Measurements from ENCODE around the gene ECPAS.
"Not testable (repeated sequence)": the region's sequence is repeated elsewhere in the genome, so short reads cannot be mapped to it uniquely, and the experiment has no call there.

The ECPAS gene

GRCh38 chr9:111413996-111414395, 70.2 kb downstream of the ECPAS start:
- no peak for DNase-seq

GRCh38 chr9:111412280-111412679, 71.9 kb downstream of the ECPAS start:
- DNase-seq, result no peak

- no peak for DNase-seq
Observed at GRCh38 chr9:111411266-111411665, 72.9 kb downstream of the ECPAS start.

GRCh38 chr9:111407813-111408212, 76.4 kb downstream of the ECPAS start:
- DNase-seq, result no peak

- no peak for DNase-seq
Observed at GRCh38 chr9:111405701-111406100, 78.5 kb downstream of the ECPAS start.

DNA sequence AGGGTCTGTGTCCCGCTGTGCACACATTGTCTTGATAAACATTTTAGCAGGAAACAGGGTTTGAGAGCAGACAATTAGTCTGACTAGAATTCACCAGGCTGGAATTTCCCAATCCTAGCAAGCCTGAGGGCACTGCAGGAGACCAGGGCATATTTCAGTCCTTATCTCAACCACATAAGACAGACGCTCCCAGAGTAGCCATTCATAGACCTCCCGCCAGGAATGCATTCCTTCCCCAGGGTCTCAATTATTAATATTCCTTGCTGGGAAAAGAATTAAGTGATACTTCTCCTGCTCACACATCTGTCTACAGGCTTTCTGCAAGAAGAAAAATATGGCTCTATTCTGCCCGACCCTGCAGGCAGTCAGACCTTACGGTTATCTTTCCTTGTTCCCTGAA, 82.7 kb downstream of the ECPAS start:
- not testable (repeated sequence) for DNase-seq

- DNase-seq, result no peak
Observed at GRCh38 chr9:111400564-111400898, 83.7 kb downstream of the ECPAS start.

DNA sequence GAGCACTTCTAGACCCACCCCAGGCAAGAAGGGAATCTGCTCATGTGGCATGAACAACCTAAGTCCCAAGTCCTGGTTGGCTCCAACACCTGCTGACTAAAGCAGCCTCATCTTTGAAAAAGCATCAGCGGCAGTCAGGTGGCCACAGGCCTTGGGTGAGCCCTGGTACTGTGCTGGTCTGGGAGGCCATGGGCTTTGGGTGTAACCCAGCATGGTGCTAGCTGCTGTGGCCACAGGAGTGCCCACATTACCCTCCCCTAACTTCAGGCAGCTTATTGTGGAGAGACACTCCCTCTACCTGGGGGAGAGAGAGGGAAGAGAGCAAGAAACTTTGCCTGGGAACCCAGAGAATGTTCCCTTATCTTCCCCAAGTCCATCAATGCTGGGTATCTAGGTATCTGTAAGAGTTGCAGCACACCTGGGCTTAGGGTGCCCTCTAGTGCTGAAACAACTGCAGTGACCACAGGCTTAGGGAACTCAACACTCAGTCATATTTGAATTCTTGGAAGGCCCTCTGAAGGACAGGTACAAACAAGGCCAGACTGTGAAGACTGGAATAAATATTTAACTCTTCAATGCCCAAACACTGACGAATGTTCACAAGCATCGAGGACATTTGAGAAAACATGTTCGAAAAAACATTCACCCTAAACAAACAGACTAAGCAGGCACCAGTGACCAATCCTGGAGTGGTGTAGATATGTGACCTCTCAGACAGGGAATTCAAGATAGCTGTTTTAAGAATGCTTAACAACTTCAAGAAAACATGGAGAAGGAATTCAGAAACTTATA, 84.2 kb downstream of the ECPAS start:
- no peak for DNase-seq

DNA sequence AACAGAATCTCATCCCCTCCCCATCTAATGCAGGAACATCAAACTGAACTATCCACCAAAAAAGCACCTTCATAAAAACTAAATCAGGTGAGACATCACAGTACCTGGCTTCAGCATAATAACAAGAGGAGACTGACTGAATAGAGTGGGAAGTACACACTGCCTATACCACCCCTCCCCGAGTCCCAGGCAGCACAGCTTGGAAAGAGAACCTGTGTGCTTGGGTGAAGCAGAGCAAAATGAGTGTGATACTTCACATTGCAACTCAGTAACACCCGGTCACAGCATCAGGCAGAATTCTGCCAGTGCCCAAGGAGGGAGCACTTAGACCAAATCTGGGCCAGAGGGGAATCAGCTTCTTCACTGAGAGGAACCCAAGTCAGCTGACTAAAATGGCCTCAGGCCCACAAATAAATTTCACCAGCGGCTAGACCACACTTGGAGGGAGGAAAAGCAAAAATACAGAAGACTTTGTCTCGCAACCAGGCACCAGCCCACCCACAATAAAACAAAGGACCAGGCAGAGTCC, 84.9 kb downstream of the ECPAS start:
- DNase-seq, result no peak

DNA sequence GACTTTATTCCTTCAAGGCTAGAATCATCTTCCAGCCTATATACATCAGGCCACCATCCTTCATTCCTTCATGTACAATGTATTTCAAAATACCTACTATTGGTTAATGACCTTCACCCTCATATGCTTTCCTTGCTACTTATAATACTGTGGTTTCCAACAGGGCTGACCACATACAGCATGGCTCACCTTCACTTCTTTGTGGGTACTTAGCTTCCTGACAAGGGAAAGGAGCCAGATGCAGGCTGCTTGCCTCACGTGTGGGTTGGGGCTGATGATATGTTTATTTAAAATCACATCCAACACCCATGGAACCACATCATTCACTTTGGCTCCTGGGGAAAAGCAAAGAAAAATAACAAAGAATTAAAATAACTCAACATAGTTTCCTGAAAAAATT, 90.2 kb downstream of the ECPAS start:
- DNase-seq, result no peak

GRCh38 chr9:111389406-111389805, 94.8 kb downstream of the ECPAS start:
- DNase-seq, result no peak

- no peak for DNase-seq
Observed at GRCh38 chr9:111386386-111386785, 97.8 kb downstream of the ECPAS start.

DNA sequence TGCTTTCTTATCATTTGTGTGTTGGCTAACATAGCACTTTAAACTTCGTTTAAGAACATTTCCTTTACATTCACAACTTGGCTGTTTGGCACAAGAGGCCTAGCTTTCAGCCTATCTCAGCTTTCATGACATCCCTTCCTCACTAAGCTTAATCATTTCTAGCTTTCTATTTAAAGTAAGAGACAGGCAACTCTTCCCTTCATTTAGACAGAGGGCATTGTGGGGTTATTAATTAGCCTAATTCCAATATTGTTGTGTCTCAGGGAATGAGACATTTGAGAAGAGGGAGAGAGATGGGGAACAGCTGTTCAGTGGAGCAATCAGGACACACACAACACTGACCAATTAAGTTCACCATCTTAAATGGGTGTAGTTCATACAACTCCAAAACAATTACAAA, 103.2 kb downstream of the ECPAS start:
- no peak for DNase-seq

- DNase-seq, result no peak
Observed at GRCh38 chr9:111375817-111376564, 108.2 kb downstream of the ECPAS start.

DNA sequence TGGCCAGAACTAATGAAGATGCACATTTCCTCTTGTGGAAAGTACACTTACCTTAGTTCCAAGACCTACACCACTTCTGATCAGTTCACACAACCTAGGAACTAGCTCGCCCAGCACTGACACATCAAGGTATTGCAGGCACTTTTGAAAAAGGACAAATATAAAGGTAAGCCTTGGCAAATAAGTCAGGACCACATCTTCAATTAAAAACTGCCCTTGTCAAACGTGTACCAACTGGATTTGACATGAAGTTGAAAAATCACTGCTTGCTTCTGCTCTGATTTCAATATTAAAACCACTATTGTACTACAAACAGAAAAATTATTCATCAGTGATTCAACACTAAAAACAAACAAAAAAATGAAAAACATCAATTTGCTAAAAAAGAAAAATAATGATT, 109.1 kb downstream of the ECPAS start:
- no peak for DNase-seq

DNA sequence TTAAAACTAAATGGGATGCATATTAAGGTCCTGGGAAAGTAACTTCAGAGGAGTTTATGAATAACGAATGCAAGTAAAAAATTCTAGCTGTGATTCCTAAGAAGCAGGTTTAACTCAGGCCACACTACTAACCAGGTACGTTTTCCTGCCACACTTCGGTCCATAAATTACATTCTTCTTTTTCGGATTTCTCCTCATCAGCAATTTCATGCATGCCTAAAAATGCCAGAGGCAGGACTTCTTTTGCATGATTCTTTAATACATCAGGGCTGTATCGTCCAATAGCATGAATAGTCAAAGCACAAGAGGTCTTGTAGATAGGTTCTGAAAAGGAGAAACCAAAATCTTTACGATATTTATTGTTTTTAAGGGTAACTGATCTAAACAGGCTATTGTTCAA, 111.9 kb downstream of the ECPAS start:
- no peak for DNase-seq

DNA sequence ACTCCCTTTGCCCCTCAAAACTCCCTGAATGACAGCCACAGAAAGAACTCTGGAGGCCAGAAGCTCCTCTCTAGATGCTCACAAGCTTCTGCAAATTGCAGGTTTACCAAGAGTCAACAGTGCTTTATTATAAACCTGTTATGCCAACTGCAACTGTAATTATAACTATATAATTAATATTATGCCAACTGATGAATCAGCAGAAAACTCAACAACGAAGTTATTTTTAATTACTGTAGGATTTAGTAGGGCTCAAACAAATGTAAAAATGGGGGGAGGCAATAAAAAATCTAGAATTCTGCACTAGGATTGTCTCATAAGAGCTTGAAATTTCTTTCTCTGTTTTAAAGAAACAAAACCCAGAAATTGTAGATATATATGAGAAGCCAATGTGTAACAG, 117.2 kb downstream of the ECPAS start:
- no peak for DNase-seq

DNA sequence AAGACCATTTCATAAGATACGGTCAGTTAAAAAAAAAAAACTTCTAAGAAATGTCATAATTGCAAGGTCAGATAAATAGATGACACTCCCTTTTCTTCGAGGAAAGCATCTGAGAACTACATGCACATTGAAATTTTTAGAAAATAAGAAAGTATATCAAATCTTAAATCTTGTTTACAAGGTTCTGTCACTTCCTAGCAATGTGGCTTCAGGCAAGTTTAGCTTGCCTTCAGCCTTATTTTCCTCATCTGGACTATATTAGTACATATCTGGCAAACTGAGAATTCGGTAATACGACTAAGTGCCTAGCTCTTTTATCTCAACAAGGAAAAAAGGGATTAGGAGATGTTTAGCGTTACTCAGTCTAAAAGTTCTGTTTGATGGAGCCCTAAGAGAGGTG, 121.7 kb downstream of the ECPAS start:
- DNase-seq, result no peak

- no peak for DNase-seq
Observed at GRCh38 chr9:111360881-111361280, 123.3 kb downstream of the ECPAS start.

DNA sequence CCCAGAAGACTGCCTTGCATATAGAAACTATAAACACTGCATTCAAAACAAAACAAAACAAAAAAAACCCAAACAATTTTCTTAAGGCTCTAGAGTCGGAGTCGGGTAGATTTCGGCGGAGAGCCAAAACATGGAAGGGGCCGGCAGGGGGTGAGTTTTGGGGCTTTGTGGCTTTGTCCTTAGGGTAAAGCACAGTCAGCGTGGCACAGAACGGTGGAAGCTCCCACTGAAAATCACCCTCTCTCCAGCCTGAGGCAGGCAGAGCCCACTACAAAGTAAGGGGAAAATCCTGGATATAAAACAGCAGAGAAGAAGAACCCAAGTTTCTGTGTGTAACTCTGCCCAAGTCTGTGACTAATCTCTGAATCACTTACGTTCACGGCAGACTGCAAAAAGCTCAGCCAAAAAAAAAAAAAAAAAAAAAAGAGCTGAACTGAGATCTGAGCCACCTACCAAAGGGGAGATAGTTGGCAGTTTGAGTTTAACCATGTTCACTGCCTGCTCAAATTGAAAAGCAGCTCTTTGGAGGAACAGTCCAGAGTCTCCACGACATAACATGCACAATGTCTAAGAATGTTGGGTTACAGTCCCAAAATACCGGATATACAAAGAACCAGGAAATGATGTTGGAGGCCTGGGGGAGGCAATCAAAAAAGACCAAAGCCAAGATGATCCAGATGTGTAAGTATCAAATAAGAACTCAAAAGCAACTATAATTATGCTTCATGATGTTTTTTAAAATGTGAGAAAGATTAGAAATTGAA, 127.5 kb downstream of the ECPAS start:
- DNase-seq, result no peak

- no peak for DNase-seq
Observed at GRCh38 chr9:111352545-111352944, 131.6 kb downstream of the ECPAS start.

DNA sequence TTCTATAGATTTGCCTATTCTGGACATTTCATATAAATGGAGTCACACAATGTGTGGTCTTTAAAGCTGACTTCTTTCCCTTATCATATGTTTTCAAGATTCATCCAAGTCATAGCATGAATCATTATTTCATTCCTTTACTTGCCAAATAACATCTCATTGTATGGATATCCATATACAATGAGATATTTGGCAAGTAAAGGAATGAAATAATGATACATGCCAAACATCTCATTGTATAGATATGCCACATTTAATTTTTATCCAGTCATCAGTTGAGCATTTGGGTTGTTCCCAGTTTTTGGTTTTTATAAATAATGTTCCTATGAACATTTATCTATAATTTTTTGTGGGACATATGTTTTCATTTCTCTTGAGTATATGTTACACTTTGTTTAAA, 133.6 kb downstream of the ECPAS start:
- no peak for DNase-seq

GRCh38 chr9:111349766-111350165, 134.4 kb downstream of the ECPAS start:
- no peak for DNase-seq

DNA sequence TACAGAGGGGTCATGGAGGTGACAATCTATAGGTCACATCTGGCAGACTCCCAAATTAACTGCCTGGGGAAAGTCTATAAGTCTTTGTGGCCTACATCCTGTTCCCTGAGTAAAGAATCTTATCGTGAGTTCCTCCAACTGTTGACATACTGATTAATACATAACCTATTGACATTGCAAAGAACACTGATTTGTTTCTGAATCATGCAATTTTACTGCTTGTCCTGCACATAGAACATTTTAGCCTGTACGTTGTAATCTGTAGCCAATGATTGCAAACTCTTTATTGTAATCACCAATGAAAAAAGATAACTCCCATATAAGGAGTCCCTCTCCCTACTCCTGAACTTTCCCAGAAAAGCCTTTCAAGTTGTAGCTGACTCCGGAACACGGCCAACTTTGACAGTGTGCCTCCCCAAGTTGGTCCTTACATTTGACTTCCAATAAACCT, 135.3 kb downstream of the ECPAS start:
- no peak for DNase-seq
